ENCODE data around the gene TOR3A. TPM values are rescaled to one million over a fixed set of nuclear protein-coding genes. Genes with fewer than 3 reads are reported as not detected.
"Not testable (repeated sequence)": the region's sequence is repeated elsewhere in the genome, so short reads cannot be mapped to it uniquely, and the experiment has no call there.

TOR3A gene, protein sequence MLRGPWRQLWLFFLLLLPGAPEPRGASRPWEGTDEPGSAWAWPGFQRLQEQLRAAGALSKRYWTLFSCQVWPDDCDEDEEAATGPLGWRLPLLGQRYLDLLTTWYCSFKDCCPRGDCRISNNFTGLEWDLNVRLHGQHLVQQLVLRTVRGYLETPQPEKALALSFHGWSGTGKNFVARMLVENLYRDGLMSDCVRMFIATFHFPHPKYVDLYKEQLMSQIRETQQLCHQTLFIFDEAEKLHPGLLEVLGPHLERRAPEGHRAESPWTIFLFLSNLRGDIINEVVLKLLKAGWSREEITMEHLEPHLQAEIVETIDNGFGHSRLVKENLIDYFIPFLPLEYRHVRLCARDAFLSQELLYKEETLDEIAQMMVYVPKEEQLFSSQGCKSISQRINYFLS
- total RNA-seq = 10 to 100 TPM; 38.7 to 39.9 (median 39.8) TPM

GRCh38 chr1:179081687-179082332, at the start of gene TOR3A:
Gene TOR3A (plus strand): TSS chr1:179082070. CDS start chr1:179082129, 59 bp downstream.
- Mint-ChIP-seq H3K4me3 (peak within 1 kb of the TSS; percentile 93), H3K4me1 (ENCODE audit: low read depth) (peaks cover 29% of the 10 kb centered on the region), H3K9me3 (no peaks in the 10 kb centered on the region), H3K27me3 (ENCODE audit: low read depth) (no peaks in the 10 kb centered on the region), H3K36me3 (ENCODE audit: insufficient read depth) (peaks cover 2% of the 10 kb centered on the region)
- DNase-seq = peak; percentile 66
- ATAC-seq = peak; percentile 84 to 88

DNA sequence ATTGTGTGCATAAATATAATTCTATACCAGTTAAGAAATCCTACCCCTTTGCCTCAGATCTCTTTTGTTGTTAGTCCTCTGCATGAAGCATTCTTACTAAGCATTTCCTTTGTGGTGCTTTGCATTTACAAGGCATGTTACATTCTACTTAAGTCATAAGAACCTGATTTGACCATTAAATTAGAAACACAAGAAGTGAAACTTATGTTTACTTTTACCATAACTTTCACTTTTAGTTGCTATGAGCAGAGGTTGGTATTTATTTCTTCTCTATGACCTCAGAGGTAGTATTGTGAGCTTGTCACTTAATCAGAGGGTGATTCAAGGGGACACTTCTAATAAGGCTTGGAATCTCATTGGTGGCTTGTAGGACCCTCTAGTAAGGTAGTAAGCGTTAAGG, 47.1 kb upstream of the TOR3A start:
- Mint-ChIP-seq H3K9me3 (no peaks in the 10 kb centered on the region), H3K4me3 (no peak overlapping the region), H3K27me3 (ENCODE audit: low read depth) (no peaks in the 10 kb centered on the region), H3K4me1 (ENCODE audit: low read depth) (peaks cover 84% of the 10 kb centered on the region), H3K36me3 (ENCODE audit: insufficient read depth) (peaks cover 2% of the 10 kb centered on the region)
- DNase-seq (no peak), ATAC-seq (peak; percentile 68 to 70)

DNA sequence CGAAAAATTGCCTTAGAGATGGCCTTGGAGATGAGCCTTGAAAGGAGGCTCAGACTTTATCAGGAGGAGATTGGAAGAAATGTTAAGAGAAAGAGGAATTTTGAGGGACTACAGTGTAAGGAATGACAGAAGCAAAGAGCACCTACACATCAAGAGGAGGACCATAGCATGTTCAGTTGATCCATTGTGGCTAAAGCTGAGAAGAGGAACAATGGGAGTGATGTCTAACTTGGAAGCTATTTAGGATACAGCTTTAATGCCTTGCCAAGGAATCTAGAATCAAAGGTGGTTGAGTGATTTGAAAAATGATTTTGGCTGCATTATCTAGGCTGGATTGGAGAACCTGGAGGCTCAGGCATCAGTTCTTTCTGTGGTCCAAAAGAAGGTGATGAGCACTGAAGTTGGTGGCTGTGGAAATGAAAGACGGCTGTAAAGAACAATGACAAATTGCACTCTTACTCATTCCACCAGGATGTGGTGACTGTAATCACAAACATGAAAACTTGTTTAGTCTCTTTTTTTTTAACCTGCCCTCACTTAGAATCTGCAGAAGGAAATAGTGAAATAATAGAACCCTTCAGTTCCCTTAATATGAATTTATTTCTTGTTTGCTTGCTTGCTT, 44.9 kb upstream of the TOR3A start:
- DNase-seq (no peak), ATAC-seq (peak; percentile 81 to 87)
- peaks cover 61% of the 10 kb centered on the region for H3K4me1 Mint-ChIP-seq (ENCODE audit: low read depth)
- H3K9me3 Mint-ChIP-seq = no peaks in the 10 kb centered on the region
- peak overlapping the region; percentile 1 for H3K4me3 Mint-ChIP-seq
- H3K36me3 Mint-ChIP-seq (ENCODE audit: insufficient read depth) = peaks cover 2% of the 10 kb centered on the region
- H3K27me3 Mint-ChIP-seq (ENCODE audit: low read depth) = no peaks in the 10 kb centered on the region

GRCh38 chr1:179038528-179039281, 43.2 kb upstream of the TOR3A start:
- H3K4me3 Mint-ChIP-seq = no peak overlapping the region
- ATAC-seq = no peak
- no peaks in the 10 kb centered on the region for H3K27me3 Mint-ChIP-seq (ENCODE audit: low read depth)
- H3K9me3 Mint-ChIP-seq = no peaks in the 10 kb centered on the region
- peaks cover 51% of the 10 kb centered on the region for H3K4me1 Mint-ChIP-seq (ENCODE audit: low read depth)
- DNase-seq = no peak
- H3K36me3 Mint-ChIP-seq (ENCODE audit: insufficient read depth) = peaks cover 5% of the 10 kb centered on the region

GRCh38 chr1:179039502-179040174, 42.2 kb upstream of the TOR3A start:
- peaks cover 43% of the 10 kb centered on the region for H3K4me1 Mint-ChIP-seq (ENCODE audit: low read depth)
- DNase-seq; H3K36me3 Mint-ChIP-seq (ENCODE audit: insufficient read depth); ATAC-seq; H3K27me3 Mint-ChIP-seq (ENCODE audit: low read depth); H3K9me3 Mint-ChIP-seq; H3K4me3 Mint-ChIP-seq: not testable (repeated sequence)

DNA sequence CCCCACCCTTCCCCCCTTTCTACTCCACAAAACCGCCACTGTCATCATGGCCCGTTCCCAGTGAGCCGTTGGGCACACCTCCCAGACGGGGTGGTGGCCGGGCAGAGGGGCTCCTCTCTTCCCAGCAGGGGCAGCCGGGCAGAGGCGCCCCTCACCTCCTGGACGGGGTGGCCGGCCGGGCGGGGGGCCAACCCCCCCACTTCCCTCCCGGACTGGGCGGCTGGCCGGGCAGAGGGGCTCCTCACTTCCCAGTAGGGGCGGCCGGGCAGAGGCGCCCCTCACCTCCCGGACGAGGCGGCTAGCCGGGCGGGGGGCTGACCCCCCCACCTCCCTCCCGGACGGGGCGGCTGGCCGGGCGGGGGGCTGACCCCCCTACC, 41.7 kb upstream of the TOR3A start:
- not testable (repeated sequence) for H3K4me3 Mint-ChIP-seq; ATAC-seq; DNase-seq; H3K9me3 Mint-ChIP-seq; H3K27me3 Mint-ChIP-seq (ENCODE audit: low read depth)
- Mint-ChIP-seq H3K4me1 (ENCODE audit: low read depth) (peaks cover 38% of the 10 kb centered on the region), H3K36me3 (ENCODE audit: insufficient read depth) (peaks cover 10% of the 10 kb centered on the region)

DNA sequence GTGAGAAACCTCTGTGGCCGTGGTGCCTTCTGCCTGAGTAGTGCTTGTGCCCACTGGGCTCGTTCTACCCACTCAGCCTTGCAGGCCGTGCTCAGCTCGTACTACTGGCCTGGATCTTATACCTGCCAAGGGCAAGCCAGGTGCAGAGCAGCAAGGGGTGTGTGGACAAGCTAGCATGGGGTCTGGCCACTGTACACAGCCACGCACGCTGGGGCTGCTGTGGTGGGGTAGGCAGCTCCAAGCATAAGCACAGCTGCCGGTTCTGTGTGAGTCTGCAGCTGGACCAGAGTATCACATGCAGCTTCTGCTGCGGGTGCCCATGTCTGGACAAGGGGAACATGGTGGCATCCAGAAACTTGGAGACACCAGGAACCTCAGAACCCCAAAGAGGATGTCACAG, 39.8 kb upstream of the TOR3A start:
- Mint-ChIP-seq H3K4me1 (ENCODE audit: low read depth) (peaks cover 22% of the 10 kb centered on the region), H3K36me3 (ENCODE audit: insufficient read depth) (peaks cover 13% of the 10 kb centered on the region), H3K27me3 (ENCODE audit: low read depth) (no peaks in the 10 kb centered on the region), H3K9me3 (no peaks in the 10 kb centered on the region), H3K4me3 (no peak overlapping the region)
- DNase-seq (no peak), ATAC-seq (no peak)

DNA sequence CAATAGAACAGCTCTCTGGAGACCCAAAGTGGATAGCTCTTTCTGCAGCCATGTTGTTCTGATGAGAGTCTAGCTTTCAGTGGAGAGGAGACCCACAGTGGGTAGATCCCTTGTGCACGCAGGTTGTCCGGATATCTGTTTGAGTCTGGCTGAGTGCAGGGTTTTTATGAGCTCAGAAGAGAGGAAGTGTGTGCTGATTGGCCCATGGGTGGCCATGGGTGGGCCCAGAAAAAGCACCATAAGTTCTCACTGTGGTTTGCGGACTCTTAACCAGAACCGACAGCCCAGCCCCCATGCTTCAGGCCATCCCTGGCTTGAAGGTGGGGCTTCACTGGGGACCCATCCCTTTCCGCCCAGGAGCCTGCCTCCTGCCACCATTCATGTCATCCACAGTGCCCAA, 39.2 kb upstream of the TOR3A start:
- H3K4me3 Mint-ChIP-seq = no peak overlapping the region
- no peak for ATAC-seq
- H3K27me3 Mint-ChIP-seq (ENCODE audit: low read depth) = no peaks in the 10 kb centered on the region
- peaks cover 16% of the 10 kb centered on the region for H3K36me3 Mint-ChIP-seq (ENCODE audit: insufficient read depth)
- no peaks in the 10 kb centered on the region for H3K9me3 Mint-ChIP-seq
- H3K4me1 Mint-ChIP-seq (ENCODE audit: low read depth) = peaks cover 17% of the 10 kb centered on the region
- no peak for DNase-seq

DNA sequence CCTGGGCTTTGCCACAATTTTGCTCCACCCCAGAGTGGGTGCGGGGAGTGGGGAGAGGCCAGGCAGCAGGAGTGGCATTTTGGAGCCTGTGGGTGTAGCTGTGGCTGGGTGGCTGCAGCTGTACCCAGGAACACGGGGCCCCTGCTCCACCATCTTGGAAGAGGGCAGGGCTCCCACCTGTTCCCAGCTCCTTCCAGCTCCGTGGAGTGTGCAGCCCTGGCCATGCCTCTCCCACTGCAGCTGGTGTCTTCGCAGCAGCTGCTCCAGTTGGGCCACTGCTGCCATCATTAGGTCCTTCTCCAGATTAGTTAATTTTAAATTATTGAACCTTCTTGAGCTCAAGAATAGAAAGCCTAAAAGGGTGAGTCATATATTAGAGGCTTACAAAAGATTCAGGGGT, 38.6 kb upstream of the TOR3A start:
- no peaks in the 10 kb centered on the region for H3K27me3 Mint-ChIP-seq (ENCODE audit: low read depth)
- no peak for ATAC-seq
- no peak overlapping the region for H3K4me3 Mint-ChIP-seq
- DNase-seq = no peak
- H3K36me3 Mint-ChIP-seq (ENCODE audit: insufficient read depth) = peaks cover 16% of the 10 kb centered on the region
- H3K4me1 Mint-ChIP-seq (ENCODE audit: low read depth) = peaks cover 14% of the 10 kb centered on the region
- no peaks in the 10 kb centered on the region for H3K9me3 Mint-ChIP-seq

- peaks cover 8% of the 10 kb centered on the region for H3K4me1 Mint-ChIP-seq (ENCODE audit: low read depth)
- ATAC-seq (no peak), DNase-seq (no peak)
- no peak overlapping the region for H3K4me3 Mint-ChIP-seq
- no peaks in the 10 kb centered on the region for H3K27me3 Mint-ChIP-seq (ENCODE audit: low read depth)
- peaks cover 17% of the 10 kb centered on the region for H3K36me3 Mint-ChIP-seq (ENCODE audit: insufficient read depth)
- no peaks in the 10 kb centered on the region for H3K9me3 Mint-ChIP-seq
Measured at GRCh38 chr1:179043907-179044306, 38.0 kb upstream of the TOR3A start.

GRCh38 chr1:179046808-179047635, 34.8 kb upstream of the TOR3A start:
- Mint-ChIP-seq H3K9me3 (no peaks in the 10 kb centered on the region), H3K36me3 (ENCODE audit: insufficient read depth) (peaks cover 21% of the 10 kb centered on the region), H3K4me3 (no peak overlapping the region), H3K27me3 (ENCODE audit: low read depth) (no peaks in the 10 kb centered on the region), H3K4me1 (ENCODE audit: low read depth) (peaks cover 3% of the 10 kb centered on the region)
- DNase-seq = no peak
- ATAC-seq = no peak

DNA sequence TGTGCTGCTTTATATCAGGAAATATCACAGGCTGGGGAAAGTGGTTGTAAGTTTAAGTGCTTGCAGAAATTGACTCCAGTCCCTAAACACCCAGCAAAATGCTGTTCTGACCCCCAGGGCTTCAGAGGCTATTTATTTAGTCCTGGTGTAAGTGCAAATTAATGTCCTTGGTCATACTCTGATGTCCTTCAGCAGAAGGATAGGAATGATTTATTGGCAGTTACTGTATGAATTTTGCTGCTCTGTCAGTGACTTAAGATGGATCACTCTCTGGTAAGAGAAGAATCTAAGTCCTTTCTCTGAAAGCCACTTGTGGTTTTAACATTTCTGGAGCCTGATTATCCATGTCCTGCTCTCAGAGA, 34.3 kb upstream of the TOR3A start:
- Mint-ChIP-seq H3K4me3 (no peak overlapping the region), H3K36me3 (ENCODE audit: insufficient read depth) (peaks cover 21% of the 10 kb centered on the region), H3K9me3 (no peaks in the 10 kb centered on the region), H3K4me1 (ENCODE audit: low read depth) (peaks cover 3% of the 10 kb centered on the region), H3K27me3 (ENCODE audit: low read depth) (no peaks in the 10 kb centered on the region)
- ATAC-seq (no peak), DNase-seq (no peak)

GRCh38 chr1:179048339-179049124, 33.3 kb upstream of the TOR3A start:
- DNase-seq = no peak
- Mint-ChIP-seq H3K9me3 (no peaks in the 10 kb centered on the region), H3K36me3 (ENCODE audit: insufficient read depth) (peaks cover 22% of the 10 kb centered on the region), H3K4me1 (ENCODE audit: low read depth) (peaks cover 1% of the 10 kb centered on the region), H3K4me3 (no peak overlapping the region), H3K27me3 (ENCODE audit: low read depth) (no peaks in the 10 kb centered on the region)
- ATAC-seq = no peak
